Measurements from ENCODE around the gene IMP4. TPM values are rescaled to one million over a fixed set of nuclear protein-coding genes. Genes with fewer than 3 reads are reported as not detected.

The IMP4 gene
- total RNA-seq, 4 donors from 2014 or later = 69.5 to 98.6 (median 94.4) TPM

DNA sequence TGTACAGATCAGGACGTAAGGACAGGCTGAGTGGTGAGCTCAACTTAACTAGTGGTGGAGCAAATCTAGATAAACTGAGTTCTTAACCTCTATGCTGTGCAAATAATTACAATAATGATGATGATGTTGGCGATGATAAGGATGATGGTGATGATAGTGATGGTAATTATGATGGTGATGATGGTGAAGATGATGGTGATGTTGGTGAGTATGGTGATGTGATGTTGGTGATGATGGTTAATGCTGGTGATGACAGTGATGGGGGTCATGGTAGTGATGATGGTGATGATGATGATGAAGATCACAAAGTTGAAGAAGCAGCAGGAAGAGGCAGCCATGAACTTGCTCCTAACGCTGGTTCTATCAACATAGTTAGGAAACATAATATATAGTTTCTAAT lies 38.0 kb upstream of the IMP4 start:
- TF ChIP-seq POLR2A (IDR thresholded peaks at IDR 0.05) = no peak
- TF ChIP-seq, protein P1, sequence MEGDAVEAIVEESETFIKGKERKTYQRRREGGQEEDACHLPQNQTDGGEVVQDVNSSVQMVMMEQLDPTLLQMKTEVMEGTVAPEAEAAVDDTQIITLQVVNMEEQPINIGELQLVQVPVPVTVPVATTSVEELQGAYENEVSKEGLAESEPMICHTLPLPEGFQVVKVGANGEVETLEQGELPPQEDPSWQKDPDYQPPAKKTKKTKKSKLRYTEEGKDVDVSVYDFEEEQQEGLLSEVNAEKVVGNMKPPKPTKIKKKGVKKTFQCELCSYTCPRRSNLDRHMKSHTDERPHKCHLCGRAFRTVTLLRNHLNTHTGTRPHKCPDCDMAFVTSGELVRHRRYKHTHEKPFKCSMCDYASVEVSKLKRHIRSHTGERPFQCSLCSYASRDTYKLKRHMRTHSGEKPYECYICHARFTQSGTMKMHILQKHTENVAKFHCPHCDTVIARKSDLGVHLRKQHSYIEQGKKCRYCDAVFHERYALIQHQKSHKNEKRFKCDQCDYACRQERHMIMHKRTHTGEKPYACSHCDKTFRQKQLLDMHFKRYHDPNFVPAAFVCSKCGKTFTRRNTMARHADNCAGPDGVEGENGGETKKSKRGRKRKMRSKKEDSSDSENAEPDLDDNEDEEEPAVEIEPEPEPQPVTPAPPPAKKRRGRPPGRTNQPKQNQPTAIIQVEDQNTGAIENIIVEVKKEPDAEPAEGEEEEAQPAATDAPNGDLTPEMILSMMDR (IDR thresholded peaks at IDR 0.05) = no peak
- DNase-seq = no peak
- WGBS, 2 donors = 88 to 90% methylated on average over 3 of the region's 3 CpGs

DNA sequence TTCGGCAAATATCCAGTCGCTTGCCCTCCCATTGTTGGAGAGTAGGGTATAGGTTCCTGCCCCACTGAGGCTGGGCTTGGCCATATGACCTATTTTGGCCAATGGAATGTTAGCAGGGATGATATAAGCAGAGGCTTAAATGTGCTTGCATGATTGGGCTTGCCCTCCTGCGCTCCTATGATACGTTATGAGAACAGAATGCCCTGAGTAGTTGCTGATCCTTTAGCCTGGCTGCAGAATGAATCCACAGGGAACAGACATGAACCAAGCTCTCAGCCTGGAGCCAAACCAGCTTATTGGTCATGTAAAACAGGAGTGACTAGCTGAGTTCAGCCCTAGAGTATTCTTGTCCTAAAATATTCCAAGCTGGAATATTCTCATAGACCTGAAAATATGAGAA lies 34.8 kb upstream of the IMP4 start:
- intact Hi-C loops (cut with DNase I) = no loop called here
- Histone ChIP-seq H3K4me1 (no peaks in the 10 kb centered on the region), H3K36me3 (no peaks in the 10 kb centered on the region), H3K27ac (no peak overlapping the region), H3K27me3 (no peaks in the 10 kb centered on the region), H3K9me3 (no peaks in the 10 kb centered on the region), H3K4me3 (replicated peaks in 1 of 3) (no peak overlapping the region)
- 90 to 97% methylated on average over 4 of the region's 4 CpGs for WGBS, 2 donors
- TF ChIP-seq POLR2A (IDR thresholded peaks at IDR 0.05) = no peak
- TF ChIP-seq, protein P1 (IDR thresholded peaks at IDR 0.05) = no peak
- DNase-seq = no peak

More for the DNA sequence above, 38.0 kb upstream of the IMP4 start:
- Histone ChIP-seq H3K9me3 (no peaks in the 10 kb centered on the region), H3K27ac (no peak overlapping the region), H3K4me3 (replicated peaks in 1 of 3) (no peak overlapping the region), H3K4me1 (no peaks in the 10 kb centered on the region), H3K27me3 (no peaks in the 10 kb centered on the region), H3K36me3 (no peaks in the 10 kb centered on the region)
- intact Hi-C loops (cut with DNase I) = no loop called here

DNA sequence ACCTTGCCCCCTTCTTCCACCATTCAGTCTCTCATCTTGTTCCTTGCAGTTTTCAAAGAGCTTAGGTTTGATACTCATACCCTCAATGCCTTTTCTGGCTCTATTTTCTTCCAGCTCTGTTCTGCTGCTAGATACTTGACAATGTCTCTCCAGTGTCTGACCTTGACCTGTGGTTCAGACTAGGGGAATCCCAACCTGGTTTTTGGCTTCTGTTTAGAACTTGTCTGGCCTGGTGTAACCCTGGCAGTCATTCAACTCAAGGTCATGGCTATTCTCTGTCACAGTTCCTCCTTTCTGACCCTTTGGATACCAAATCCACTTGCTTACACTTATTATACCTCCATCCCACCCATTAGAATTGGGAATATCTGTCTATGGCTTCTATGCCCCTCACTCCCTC lies 31.8 kb upstream of the IMP4 start:
- TF ChIP-seq, protein P1 (IDR thresholded peaks at IDR 0.05) = no peak
- TF ChIP-seq POLR2A (IDR thresholded peaks at IDR 0.05) = no peak
- Histone ChIP-seq H3K27ac (no peak overlapping the region), H3K9me3 (no peaks in the 10 kb centered on the region), H3K4me1 (no peaks in the 10 kb centered on the region), H3K36me3 (no peaks in the 10 kb centered on the region), H3K27me3 (no peaks in the 10 kb centered on the region), H3K4me3 (replicated peaks in 1 of 3) (no peak overlapping the region)
- no peak for DNase-seq
- intact Hi-C loops (cut with DNase I) = no loop called here

DNA sequence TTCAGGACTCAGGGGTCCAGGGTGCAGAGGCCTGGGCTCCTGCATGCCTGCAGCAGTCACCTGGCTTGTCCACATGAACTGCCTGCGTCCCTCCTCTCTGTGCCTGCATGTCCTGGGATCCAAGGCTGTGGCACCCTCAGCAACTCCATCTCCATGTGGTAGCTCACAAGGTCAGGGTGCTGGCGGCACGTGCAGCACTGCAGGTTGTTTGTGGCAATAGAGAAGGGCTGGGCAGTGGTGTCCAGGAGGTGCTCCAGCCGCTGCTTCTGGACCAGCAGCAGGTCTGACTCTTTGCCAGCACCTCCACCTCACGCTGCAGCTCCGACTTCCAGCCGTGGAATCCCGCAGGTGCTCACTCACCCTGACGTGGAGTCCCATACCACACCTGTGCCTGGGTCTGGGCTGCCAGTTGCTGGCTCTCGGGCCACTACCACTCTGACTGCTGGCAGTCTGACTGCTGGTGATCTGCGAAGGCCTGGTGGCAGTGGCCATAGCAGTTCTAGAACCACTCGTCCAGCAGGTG lies 28.8 kb upstream of the IMP4 start:
- no peaks in the 10 kb centered on the region for H3K27me3 ChIP-seq
- WGBS, 2 donors = 83% methylated on average over 9 of the region's 12 CpGs; no CpG with 5 or more reads in 1 of the 2 donors
- H3K9me3 ChIP-seq = no peaks in the 10 kb centered on the region
- no peak for TF ChIP-seq POLR2A (IDR thresholded peaks at IDR 0.05)
- TF ChIP-seq, protein P1 (IDR thresholded peaks at IDR 0.05) = no peak
- H3K4me1 ChIP-seq = no peaks in the 10 kb centered on the region
- DNase-seq = no peak
- intact Hi-C loops (cut with DNase I) = no loop called here
- no peak overlapping the region for H3K4me3 ChIP-seq (replicated peaks in 1 of 3)
- no peak overlapping the region for H3K27ac ChIP-seq
- no peaks in the 10 kb centered on the region for H3K36me3 ChIP-seq

DNA sequence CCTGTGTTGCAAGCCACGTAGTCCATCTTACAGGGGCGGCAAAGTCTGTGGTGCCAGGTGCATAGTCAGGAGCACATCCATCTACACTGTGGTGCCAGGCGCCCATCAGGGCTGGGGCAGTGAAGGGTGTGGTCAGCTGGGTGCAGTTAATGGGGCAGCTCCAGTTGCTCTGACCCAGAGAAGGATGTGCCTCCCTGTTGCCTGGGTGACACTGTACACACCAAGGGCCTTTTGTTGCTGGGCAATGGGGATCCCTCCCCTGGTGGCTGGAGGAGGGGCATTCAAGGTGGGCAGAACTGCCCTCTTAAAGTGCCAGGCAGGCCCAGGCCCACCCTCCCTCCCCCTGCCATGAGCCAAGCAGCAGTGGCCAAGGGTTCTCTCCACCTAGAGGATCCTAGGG lies 28.3 kb upstream of the IMP4 start:
- no peak for TF ChIP-seq POLR2A (IDR thresholded peaks at IDR 0.05)
- TF ChIP-seq, protein P1 (IDR thresholded peaks at IDR 0.05) = no peak

More for the DNA sequence above, 28.3 kb upstream of the IMP4 start:
- Histone ChIP-seq H3K4me1 (no peaks in the 10 kb centered on the region), H3K27ac (no peak overlapping the region), H3K9me3 (no peaks in the 10 kb centered on the region), H3K27me3 (no peaks in the 10 kb centered on the region), H3K36me3 (no peaks in the 10 kb centered on the region), H3K4me3 (replicated peaks in 1 of 3) (no peak overlapping the region)
- 86% methylated on average over 2 of the region's 3 CpGs; no CpG with 5 or more reads in 1 of the 2 donors for WGBS, 2 donors
- DNase-seq = no peak
- intact Hi-C loops (cut with DNase I) = no loop called here
